HG03159 (cell line): ENCODE results near the gene MSH2.
"Not testable (repeated sequence)": the region's sequence is repeated elsewhere in the genome, so short reads cannot be mapped to it uniquely, and the experiment has no call there.

Experiments
- ATAC-seq: cut with Tn5 transposase; IDR thresholded peaks from one replicate; pipeline ENCODE4 v1.9.1; 2021; ENCODE audit warnings: mild to moderate bottlenecking, moderate library complexity; ENCODE audit not compliant: unreplicated experiment

MSH2 gene

DNA sequence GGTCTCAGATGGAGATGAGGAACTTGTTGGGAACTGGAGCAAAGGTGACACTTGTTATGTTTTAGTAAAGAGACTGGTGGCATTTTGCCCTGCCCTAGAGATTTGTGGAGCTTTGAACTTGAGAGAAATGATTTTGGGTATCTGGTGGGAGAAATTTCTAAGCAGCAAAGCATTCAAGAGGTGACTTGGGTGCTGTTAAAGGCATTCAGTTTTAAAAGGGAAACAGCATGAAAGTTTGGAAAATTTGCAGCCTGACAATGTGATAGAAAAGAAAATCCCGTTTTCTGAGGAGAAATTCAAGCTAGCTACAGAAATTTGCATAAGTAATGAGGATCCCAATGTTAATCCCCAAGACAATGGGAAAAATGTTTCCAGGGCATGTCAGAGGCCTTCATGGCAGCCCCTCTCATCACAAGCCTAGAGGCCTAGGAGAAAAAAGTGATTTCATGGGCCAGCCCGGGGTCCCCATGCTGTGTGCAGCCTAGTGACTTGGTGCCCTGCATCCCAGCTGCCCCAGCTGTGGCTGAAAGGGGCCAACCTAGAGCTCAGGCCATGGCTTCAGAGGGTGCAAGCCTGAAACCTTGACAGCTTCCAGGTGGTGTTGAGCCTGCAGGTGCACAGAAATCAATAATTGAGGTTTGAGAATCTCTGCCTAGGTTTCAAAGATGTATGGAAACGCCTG lies 3.8 kb downstream of the MSH2 start:
- ATAC-seq = not testable (repeated sequence)

GRCh38 chr2:47407976-47408375 lies 5.0 kb downstream of the MSH2 start:
- not testable (repeated sequence) for ATAC-seq

DNA sequence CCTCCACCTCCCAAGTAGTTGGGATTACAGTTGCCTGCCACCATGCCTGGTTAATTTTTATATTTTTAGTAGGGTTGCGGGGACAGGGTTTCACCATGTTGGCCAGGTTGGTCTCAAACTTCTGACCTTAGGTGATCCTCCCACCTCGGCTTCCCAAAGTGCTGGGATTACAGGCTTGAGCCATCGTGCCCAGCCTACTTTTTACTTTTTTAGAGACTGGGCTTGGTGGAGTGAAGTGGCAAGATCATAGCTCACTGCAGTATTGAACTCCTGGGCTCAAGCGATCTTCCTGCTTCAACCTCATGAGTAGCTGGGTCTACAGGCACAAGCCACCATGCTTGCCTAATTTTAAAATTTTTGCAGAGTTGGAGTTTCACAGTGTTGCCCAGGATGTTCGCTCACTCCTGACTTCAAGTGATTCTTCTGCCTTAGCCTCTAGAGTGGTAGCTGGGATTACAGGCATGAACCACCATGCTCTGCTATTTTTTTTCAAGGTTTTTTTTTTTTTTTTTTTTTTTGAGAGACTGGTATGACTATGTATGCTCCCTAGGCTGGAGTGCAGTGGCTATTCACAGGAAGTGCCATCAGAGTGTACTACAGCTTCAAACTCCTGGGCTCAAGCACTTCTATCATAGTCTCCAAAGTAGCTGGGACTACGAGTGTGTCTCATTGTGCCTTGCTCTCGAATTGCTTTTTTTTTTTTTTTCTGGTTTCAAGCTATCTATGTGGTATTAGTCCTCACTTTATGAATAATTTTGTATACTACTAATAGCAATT lies 11.9 kb downstream of the MSH2 start:
- ATAC-seq = no peak

- no peak for ATAC-seq
Observed at GRCh38 chr2:47420214-47420613, 17.3 kb downstream of the MSH2 start.

DNA sequence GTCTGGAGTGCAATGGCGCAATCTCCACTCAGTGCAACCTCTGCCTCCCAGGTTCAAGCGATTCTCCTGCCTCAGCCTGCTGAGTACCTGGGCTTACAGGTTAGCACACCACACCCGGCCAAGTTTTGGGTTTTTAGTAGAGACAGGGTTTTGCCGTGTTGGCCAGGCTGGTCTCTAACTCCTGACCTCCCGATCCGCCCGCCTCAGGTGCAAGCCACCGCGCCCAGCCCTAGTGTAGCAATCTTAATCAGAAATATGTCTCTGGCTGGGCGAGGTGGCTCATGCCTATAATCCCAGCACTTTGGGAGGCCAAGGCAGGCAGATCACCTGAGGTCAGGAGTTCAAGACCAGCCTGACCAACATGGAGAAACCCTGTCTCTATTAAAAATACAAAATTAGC lies 17.7 kb downstream of the MSH2 start:
- not testable (repeated sequence) for ATAC-seq

DNA sequence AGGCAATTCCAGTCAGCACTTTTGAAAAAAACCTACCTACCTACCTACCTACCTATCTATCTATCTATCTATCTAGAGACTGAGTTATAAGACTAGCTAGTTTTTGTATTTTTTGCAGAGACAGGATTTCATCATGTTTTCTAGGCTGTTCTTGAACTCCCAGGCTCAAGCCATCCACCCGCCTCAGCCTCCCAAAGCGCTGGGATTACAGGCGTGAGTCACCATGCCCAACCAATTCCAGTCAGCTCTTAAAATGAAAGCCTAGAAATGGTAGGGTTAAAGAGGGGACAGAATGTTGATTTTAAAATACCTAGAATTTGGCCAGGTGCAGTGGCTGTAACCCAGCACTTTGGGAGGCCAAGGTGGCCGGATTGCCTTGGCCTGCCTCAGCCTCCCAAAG lies 19.1 kb downstream of the MSH2 start:
- no peak for ATAC-seq

DNA sequence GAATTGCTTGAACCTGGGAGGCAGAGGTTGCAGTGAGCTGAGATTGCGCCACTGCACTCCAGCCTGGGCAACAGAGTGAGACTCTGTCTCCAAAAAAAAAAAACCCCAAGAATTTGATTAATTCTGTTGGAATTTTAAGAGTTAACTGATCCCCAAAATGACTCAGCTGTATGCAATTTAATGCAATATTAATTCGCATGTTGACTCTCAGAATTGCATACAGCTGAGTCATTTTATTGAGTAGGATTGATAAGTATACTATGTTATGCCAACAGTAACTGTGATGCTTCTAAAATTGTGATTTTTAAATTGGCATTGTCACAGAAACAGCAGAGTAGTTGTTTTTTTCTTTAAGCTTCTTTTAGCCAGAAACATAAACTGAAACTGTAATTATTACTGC lies 19.6 kb downstream of the MSH2 start:
- ATAC-seq = no peak

- ATAC-seq = no peak
Observed at GRCh38 chr2:47426786-47427185, 23.8 kb downstream of the MSH2 start.

GRCh38 chr2:47429795-47430194 lies 26.8 kb downstream of the MSH2 start:
- no peak for ATAC-seq

- not testable (repeated sequence) for ATAC-seq
Observed at GRCh38 chr2:47433006-47433405, 30.1 kb downstream of the MSH2 start.

DNA sequence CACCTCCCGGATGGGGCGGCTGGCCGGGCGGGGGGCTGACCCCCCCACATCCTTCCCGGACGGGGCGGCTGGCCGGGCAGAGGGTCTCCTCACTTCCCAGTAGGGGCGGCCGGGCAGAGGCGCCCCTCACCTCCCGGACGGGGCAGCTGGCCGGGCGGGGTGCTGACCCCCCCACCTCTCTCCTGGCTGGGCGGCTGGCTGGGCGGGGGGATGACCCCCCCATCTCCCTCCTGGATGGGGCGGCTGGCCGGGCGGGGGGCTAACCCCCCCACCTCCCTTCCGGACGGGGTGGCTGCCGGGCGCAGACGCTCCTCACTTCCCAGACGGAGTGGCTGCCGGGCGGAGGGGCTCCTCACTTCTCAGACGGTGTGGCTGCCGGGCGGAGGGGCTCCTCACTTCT lies 30.5 kb downstream of the MSH2 start:
- ATAC-seq = not testable (repeated sequence)

- ATAC-seq = no peak
Observed at GRCh38 chr2:47437287-47437686, 34.3 kb downstream of the MSH2 start.

DNA sequence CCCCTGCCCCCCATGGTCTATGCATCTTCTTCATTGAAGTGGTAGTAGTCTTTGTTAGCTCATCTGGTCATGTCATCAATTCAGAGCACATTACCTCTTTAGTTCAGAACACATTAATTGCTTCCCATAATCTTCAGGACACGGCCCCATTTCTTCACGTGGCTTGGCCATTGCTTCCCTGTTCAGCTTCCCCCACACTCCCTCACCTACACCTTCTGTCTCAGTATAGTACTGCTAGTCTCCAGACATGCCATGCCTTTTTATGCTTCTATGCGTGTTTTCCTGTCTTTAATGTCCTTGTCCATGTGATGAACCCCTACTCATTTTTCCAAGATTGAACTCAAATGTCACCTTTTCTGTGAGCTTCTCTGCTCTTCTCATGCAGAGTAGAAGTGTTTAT lies 35.1 kb downstream of the MSH2 start:
- ATAC-seq = no peak

DNA sequence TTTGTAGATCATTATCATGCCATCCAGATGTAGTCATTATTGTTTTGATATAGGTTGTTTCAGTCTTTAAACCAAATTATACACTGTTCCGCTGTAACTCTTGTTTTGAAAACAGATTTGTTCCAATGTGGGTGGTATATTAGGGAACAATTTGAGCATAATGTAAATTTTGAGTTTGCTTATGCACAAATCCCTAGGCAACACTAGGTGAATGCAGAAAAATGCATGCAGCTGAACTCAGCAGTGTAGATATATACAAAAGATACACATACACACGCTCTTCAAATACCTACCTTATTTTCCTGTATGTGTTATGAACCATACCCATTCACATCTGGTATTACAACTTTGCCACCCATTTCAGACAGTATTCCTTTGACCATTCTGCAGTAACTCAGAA lies 35.8 kb downstream of the MSH2 start:
- no peak for ATAC-seq

DNA sequence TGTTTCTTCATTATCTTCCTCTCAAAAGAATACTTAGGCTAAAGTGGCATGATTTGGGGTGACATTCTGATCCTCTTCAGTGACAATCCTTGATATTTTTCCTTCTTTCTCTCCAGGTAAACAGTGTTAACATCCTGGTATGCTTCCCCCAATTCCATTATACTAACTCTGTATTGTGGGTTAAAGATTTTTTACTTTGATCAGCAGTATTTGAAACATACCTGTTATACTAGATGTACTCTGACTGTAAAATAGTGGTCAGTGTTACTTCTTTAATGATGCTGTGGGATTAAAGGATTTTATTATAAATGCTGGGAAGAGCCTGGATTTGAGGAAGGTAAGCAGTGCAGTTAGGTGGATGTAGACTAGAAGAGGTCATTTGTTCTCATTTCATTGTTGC lies 48.8 kb downstream of the MSH2 start:
- ATAC-seq = no peak

DNA sequence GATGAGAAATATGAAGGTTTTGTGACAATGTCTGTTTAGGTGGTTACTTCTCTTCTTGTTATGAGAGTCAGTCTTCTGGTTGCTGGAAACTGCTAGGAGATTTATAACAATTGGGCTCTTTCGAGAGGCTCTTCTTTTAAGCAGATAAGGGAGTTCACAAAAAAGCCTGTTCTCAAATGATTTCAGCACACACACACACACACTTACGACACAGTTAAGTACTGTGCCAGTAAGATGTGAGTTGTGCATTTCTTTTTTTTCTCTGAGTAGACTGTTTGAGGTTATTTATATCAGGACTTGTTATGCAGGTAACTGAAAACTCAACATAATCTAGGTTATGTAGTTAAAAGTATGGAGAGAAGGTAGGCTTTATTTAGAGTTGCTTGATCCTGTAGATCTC lies 49.8 kb downstream of the MSH2 start:
- ATAC-seq = no peak

DNA sequence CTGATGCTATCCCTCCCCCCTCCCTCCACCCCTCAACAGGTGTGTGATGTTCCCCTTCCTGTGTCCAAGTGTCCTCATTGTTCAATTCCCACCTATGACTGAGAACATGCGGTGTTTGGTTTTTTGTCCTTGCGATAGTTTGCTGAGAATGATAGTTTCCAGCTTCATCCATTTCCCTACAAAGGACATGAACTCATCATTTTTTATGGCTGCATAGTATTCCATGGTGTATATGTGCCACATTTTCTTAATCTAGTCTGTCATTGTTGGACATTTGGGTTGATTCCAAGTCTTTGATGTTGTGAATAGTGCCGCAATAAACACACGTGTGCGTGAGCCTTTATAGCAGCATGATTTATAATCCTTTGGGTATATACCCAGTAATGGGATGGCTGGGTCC lies 51.9 kb downstream of the MSH2 start:
- not testable (repeated sequence) for ATAC-seq

DNA sequence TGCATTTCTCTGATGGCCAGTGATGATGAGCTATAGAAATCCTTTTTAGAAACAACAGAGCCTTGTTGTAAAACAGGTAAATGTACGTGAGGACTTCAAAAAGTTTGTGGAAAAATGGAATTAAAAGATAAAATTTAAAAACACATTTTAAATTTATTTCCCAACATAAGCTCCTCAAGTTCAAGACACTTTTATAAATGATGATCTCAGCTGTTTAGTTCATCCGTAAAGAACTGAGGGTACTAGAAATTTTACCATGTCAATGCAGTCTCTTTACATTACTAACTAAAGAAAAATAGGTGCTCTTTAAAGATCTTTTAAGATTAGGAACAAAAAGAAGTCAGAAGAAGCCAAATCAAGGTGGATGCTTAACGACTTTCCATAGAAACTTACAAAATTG lies 52.5 kb downstream of the MSH2 start:
- ATAC-seq = no peak

GRCh38 chr2:47456851-47457250 lies 53.9 kb downstream of the MSH2 start:
- ATAC-seq = no peak

DNA sequence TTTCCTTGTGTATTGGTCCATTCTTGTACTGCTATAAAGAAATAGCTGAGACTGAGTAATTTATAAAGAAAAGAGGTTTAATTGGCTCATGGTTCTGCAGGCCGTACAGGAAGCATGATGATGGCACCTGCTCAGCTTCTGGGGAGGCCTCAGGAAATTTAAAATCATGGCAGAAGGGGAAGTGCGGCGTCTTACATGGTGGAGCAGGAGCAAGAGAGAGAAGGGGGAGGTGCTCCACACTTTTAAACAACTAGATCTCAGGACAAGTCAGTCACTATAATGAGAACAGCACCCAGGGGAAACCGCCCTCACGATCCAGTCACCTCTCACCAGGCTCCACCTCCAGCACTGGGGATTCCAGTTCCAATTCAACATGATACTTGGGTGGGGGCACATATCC lies 54.3 kb downstream of the MSH2 start:
- ATAC-seq = no peak

- ATAC-seq = no peak
Observed at GRCh38 chr2:47459021-47459420, 56.1 kb downstream of the MSH2 start.

DNA sequence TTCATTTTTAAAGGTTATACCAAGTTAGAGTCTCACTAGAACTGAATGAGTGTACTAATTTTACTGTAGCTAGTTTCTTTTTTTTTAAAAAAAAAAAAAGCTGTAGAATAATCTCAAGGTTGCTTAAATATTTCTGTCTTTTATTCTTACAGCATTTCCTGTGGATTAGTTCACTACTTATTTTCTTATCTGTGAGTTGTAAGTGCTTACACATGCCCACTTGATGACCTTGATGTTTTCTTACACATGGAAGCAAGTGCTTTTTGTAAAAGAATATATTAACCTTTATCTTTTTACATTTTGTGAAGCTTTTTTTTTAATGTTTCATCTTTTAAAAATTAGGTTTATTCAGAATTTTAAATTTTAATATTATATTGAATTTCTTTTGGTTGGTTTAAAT lies 57.8 kb downstream of the MSH2 start:
- no peak for ATAC-seq
